AG09319 (cell line): ENCODE results near the gene GPM6B.

Source experiments
- DNase-seq: peaks from one replicate; pipeline ENCODE4 v3.0.0-alpha.2; 2010; ENCODE audit warnings: low read depth; ENCODE audit errors: extremely low read depth
- TF ChIP-seq, protein P1 (sequence below): IDR thresholded peaks from 2 replicates; pipeline ENCODE4 v1.5.1; 2011; ENCODE audit warnings: low read depth, mild to moderate bottlenecking, inconsistent platforms, low read length, moderate library complexity

Gene GPM6B

DNA sequence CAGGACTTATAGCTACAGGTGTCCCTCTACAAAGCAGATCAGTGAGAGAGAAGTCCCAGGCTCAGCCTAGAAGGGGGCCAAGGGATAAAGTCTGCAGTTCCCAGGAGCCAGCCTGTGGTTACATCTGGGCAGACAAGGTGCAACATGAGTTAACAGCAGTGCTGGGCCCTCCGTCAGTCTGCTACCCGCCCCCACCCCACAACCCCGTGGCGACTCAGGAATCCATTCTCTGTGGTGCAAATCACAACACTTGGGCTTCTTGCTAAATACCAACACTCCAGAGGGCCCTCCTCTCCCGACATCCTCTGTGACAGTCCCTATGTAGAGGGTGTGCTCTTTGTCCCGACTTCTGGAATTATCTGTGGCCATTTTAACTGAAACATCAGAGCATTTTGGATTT lies 13.8 kb downstream of the GPM6B start:
- TF ChIP-seq, protein P1, sequence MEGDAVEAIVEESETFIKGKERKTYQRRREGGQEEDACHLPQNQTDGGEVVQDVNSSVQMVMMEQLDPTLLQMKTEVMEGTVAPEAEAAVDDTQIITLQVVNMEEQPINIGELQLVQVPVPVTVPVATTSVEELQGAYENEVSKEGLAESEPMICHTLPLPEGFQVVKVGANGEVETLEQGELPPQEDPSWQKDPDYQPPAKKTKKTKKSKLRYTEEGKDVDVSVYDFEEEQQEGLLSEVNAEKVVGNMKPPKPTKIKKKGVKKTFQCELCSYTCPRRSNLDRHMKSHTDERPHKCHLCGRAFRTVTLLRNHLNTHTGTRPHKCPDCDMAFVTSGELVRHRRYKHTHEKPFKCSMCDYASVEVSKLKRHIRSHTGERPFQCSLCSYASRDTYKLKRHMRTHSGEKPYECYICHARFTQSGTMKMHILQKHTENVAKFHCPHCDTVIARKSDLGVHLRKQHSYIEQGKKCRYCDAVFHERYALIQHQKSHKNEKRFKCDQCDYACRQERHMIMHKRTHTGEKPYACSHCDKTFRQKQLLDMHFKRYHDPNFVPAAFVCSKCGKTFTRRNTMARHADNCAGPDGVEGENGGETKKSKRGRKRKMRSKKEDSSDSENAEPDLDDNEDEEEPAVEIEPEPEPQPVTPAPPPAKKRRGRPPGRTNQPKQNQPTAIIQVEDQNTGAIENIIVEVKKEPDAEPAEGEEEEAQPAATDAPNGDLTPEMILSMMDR, result no peak
- no peak for DNase-seq

DNA sequence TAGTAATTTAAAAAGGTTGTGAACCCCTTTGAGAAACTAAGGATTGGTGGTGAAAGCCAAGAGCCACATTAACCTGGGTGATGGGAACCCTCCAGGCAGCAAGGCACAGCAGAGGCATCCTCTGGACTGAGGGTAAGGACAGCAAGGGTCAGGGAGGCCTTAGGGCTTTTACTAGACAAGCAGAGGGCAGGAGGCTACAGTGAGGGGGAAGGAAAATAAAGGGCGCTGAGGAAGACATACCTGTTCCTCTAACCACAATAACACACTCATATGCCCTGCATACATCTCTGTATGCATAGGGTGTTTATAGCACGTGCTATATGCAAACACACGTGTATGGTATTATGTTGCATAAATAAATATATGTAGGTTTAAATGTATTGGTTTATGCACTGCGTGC lies 18.7 kb downstream of the GPM6B start:
- no peak for DNase-seq
- TF ChIP-seq, protein P1, result no peak

DNA sequence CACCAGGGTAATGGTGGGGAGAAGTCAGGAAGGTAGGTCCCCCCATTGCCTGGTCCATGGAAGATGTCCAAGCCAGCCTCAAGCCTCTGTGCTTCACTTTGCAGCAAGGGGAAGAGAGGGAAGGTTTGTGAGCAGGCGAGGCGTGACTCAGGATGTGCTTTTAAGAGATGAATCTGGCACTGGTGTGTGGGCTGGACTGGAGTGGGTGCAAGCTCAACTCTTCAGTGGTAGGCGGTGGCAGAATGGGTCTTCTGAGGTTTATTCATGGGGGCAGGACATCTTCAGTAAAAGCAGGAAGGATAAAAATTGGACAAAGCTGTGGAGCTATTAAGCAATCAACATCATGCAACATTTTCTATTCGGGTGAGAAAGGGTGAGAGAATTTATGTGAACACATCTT lies 19.4 kb downstream of the GPM6B start:
- DNase-seq, result no peak
- TF ChIP-seq, protein P1, result no peak

DNA sequence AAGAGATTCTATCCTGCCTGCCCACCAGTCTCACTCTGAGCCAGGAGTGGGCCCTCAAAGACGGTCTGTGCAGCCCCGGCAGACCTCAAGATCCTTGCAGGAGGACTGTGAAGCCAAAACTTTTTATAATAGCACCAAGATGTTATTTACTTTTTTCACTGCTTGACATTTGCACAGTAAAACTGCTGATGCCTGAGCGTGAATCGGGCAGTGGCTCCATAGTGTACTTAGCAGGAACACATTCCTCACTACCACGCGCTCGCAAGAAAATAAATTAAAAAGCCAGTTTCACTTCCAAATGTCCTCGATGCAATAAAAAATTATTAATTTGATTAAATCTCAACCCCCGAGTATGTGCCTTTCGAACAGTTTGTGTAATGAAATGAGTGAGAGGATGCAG lies 22.5 kb downstream of the GPM6B start:
- DNase-seq, result no peak
- TF ChIP-seq, protein P1, result no peak

DNA sequence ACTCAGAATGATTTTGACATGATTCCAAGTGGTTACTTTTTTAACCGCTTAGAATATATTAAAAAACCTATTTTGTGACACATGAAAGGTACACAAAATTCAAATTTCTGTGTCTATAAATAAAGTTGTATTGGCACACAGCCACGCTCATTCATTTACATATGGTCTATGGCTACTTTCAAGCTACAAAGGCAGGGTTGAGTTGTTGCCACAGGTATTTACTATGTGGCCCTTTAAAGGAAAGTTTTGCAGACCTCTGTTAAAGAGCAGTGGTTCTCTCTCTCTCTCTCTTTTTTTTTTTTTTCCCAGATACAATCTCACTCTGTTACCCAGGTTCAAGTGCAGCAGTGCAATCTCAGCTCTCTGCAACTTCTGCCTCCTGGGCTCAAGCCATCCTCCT lies 23.0 kb downstream of the GPM6B start:
- TF ChIP-seq, protein P1, result no peak
- DNase-seq, result no peak

DNA sequence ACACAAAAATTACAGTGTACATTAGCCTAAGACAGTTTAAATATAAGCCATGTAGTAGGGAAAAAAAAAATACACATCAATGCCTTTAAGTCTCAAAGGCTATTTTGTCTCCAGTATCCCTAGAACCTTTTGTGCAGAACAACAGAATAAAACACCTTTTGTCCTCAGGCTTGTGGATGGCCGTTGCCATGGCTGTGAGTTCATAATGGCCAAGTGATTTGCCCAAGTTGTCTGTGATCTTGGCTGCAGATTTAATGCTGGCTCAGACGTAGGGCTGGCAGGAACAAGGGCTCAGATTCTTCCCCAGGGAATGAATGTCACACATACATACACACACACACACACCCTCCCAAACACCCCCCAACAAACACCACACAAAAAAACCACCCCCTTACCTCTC lies 25.3 kb downstream of the GPM6B start:
- no peak for DNase-seq
- TF ChIP-seq, protein P1, result no peak

DNA sequence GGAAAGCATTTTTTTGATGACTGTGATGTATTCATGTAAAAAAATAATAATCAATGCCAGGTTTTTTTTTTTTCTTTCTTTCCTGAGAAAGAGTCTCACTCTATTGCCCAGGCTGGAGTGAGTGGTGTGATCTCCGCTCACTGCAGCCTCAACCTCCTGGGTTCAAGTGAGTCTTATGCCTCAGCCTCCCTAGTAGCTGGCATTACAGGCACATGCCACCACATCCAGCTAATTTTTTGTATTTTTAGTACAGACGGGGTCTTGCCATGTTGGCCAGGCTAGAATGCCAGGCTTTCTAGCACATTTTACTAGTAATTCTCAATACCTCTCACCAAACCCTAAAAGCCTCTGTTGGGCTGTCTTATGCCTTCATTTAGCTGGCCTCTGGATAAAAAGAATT lies 25.7 kb downstream of the GPM6B start:
- no peak for DNase-seq
- TF ChIP-seq, protein P1, result no peak
